Spleen (tissue), 7 donors: ENCODE results near the gene CEP128.

Experiments used
- POLR2A ChIP-seq, 3 donors: fragments of 450-650 bp; IDR thresholded peaks; one replicate each; pipeline ENCODE4 v1.5.1; 2017; ENCODE audit warnings: antibody characterized with exemption in 3 of 3, mild to moderate bottlenecking in 1 of 3
- POLR2AphosphoS5 ChIP-seq, 3 donors: sonication (generic); formaldehyde crosslinking; IDR thresholded peaks; one replicate each; pipeline ENCODE4 v1.5.1; 2017; ENCODE audit warnings: antibody characterized with exemption in 3 of 3
- TF ChIP-seq, protein P1 (sequence below), 11 experiments: fragments of 200-600 bp in 7 of 11; fragments of 450-650 bp in 4 of 11; sonication (generic) in 4 of 11; IDR thresholded peaks in 8 of 11; conservative IDR thresholded peaks in 3 of 11; 1 replicate in 7 of 11; 2 replicates in 4 of 11; pipeline versions ENCODE4 v1.4.0 to v1.8.0; 2016 to 2021; ENCODE audit warnings: antibody characterized with exemption in 11 of 11, inconsistent platforms in 4 of 11, mild to moderate bottlenecking in 1 of 11
- donor health status: DM: no; HTN: no; CAD: no; lungs with moderate emphysema.
- donor health status: DM: no; HTN: no; CAD: no.
- donor health status: DM: no; HTN: no; CAD: no.

DNA sequence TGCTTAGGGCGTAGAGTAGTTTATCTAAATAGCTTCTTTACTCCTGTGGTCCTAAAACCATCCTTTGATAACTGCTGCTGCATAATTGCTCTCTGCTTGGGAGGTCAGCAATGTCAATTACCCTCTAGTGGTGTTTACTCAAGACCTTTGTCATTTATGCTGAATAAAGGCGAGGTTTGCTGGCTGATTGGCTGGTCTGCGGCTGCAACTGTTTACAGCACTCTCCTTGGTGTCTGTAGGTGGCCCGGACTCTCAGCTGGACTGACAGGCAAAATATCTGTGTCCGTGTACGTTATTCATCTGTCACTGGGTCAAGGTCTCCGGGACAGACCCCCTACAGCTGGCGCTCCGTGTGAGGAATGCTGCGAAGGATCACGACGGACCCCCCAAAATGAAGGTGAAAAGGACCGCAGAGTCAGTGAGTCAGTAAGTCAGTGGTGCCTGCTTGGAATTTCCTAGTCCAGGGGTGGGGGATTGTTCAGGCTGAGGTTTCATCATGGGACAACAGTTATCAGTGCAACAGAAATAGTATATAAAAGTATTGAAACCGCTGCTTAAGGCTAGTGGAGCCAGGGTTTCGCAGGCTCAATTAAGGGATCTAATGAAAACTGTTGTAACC, 476.9 kb downstream of the CEP128 start:
- TF ChIP-seq POLR2A (IDR thresholded peaks at IDR 0.05) (no peak), POLR2AphosphoS5 (IDR thresholded peaks at IDR 0.05) (no peak)
- TF ChIP-seq, protein P1, sequence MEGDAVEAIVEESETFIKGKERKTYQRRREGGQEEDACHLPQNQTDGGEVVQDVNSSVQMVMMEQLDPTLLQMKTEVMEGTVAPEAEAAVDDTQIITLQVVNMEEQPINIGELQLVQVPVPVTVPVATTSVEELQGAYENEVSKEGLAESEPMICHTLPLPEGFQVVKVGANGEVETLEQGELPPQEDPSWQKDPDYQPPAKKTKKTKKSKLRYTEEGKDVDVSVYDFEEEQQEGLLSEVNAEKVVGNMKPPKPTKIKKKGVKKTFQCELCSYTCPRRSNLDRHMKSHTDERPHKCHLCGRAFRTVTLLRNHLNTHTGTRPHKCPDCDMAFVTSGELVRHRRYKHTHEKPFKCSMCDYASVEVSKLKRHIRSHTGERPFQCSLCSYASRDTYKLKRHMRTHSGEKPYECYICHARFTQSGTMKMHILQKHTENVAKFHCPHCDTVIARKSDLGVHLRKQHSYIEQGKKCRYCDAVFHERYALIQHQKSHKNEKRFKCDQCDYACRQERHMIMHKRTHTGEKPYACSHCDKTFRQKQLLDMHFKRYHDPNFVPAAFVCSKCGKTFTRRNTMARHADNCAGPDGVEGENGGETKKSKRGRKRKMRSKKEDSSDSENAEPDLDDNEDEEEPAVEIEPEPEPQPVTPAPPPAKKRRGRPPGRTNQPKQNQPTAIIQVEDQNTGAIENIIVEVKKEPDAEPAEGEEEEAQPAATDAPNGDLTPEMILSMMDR (IDR thresholded peaks at IDR 0.05 in 8 of 11, conservative IDR thresholded peaks at IDR 0.05 in 3 of 11): no peak
